HG03025 (cell line): ENCODE results near the gene GYG1.
"Not testable (repeated sequence)": the region's sequence is repeated elsewhere in the genome, so short reads cannot be mapped to it uniquely, and the experiment has no call there.

Experiments used
- ATAC-seq: cut with Tn5 transposase; IDR thresholded peaks from one replicate; pipeline ENCODE4 v1.9.1; 2021; ENCODE audit warnings: mild to moderate bottlenecking, moderate library complexity; ENCODE audit not compliant: unreplicated experiment, low FRiP score

The GYG1 gene

GRCh38 chr3:148981273-148981672 is 10.1 kb upstream of the GYG1 start:
- ATAC-seq = no peak

- not testable (repeated sequence) for ATAC-seq
Measured at GRCh38 chr3:148987551-148987950, 3.8 kb upstream of the GYG1 start.

- ATAC-seq = no peak
Measured at GRCh38 chr3:148990236-148990635, 1.1 kb upstream of the GYG1 start.

- peak; percentile 28 for ATAC-seq
Measured at GRCh38 chr3:148992027-148992634, 791 bp downstream of the GYG1 start.

- ATAC-seq = no peak
Measured at GRCh38 chr3:148992635-148993255, 1.4 kb downstream of the GYG1 start.

- ATAC-seq = no peak
Measured at GRCh38 chr3:148997623-148998022, 6.3 kb downstream of the GYG1 start.

- no peak for ATAC-seq
Measured at GRCh38 chr3:148998297-148998696, 7.0 kb downstream of the GYG1 start.

GRCh38 chr3:148998715-148999423 is 7.5 kb downstream of the GYG1 start:
- no peak for ATAC-seq

GRCh38 chr3:148999806-149000205 is 8.5 kb downstream of the GYG1 start:
- ATAC-seq = no peak

- ATAC-seq = no peak
Measured at GRCh38 chr3:149000206-149000745, 8.9 kb downstream of the GYG1 start.

- ATAC-seq = no peak
Measured at GRCh38 chr3:149001727-149002126, 10.4 kb downstream of the GYG1 start.

GRCh38 chr3:149003653-149004305 is 12.4 kb downstream of the GYG1 start:
- ATAC-seq = peak; percentile 87

- no peak for ATAC-seq
Measured at GRCh38 chr3:149004622-149005021, 13.3 kb downstream of the GYG1 start.

GRCh38 chr3:149005416-149005815 is 14.1 kb downstream of the GYG1 start:
- no peak for ATAC-seq

- no peak for ATAC-seq
Measured at GRCh38 chr3:149007567-149008257, 16.4 kb downstream of the GYG1 start.

- no peak for ATAC-seq
Measured at GRCh38 chr3:149009732-149010131, 18.4 kb downstream of the GYG1 start.

GRCh38 chr3:149010504-149010951 is 19.2 kb downstream of the GYG1 start:
- ATAC-seq = no peak

- ATAC-seq = no peak
Measured at GRCh38 chr3:149010966-149011365, 19.6 kb downstream of the GYG1 start.

- no peak for ATAC-seq
Measured at GRCh38 chr3:149011676-149012075, 20.3 kb downstream of the GYG1 start.

GRCh38 chr3:149013726-149014125 is 22.4 kb downstream of the GYG1 start:
- ATAC-seq = no peak
